Measurements from ENCODE around the gene PTPRT.

GRCh38 chr20:42598581-42598980 lies 591.1 kb downstream of the PTPRT start:
- TF ChIP-seq CHD4 (IDR thresholded peaks at IDR 0.05; ENCODE audit: borderline replicate concordance): no peak
- no peak for TF ChIP-seq MAFK (IDR thresholded peaks at IDR 0.05; ENCODE audit: partially characterized antibody)
- no peak for TF ChIP-seq RAD21 (conservative IDR thresholded peaks at IDR 0.05 in 1 of 2, IDR thresholded peaks at IDR 0.05 in 1 of 2)
- TF ChIP-seq RARB (CRISPR knock-in tag; IDR thresholded peaks at IDR 0.05): no peak
- TF ChIP-seq CTCF (IDR thresholded peaks at IDR 0.05): no peak
- no peak for TF ChIP-seq POLR2AphosphoS2 (conservative IDR thresholded peaks at IDR 0.05; ENCODE audit: low read length)
- TF ChIP-seq POLR2A (IDR thresholded peaks at IDR 0.05; ENCODE audit: low read length): no peak
- TF ChIP-seq, protein P1, sequence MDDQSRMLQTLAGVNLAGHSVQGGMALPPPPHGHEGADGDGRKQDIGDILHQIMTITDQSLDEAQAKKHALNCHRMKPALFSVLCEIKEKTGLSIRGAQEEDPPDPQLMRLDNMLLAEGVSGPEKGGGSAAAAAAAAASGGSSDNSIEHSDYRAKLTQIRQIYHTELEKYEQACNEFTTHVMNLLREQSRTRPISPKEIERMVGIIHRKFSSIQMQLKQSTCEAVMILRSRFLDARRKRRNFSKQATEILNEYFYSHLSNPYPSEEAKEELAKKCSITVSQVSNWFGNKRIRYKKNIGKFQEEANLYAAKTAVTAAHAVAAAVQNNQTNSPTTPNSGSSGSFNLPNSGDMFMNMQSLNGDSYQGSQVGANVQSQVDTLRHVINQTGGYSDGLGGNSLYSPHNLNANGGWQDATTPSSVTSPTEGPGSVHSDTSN (IDR thresholded peaks at IDR 0.05): no peak
- TF ChIP-seq ELK1 (IDR thresholded peaks at IDR 0.05; ENCODE audit: low read depth, low read length): no peak

All from A549 (cell line).